ENCODE results near the gene DCPS.

The DCPS gene

GRCh38 chr11:126312961-126313360 is 9.1 kb downstream of the DCPS start:
- no peak overlapping the region for H3K9ac ChIP-seq (ENCODE audit: low read depth, low read length)
- H3K4me1 ChIP-seq (ENCODE audit: control insufficient read depth, insufficient read depth, low read length), result no peaks in the 10 kb centered on the region
- H3K4me3 ChIP-seq (ENCODE audit: low read depth, low read length), result no peak overlapping the region
- peaks cover 5% of the 10 kb centered on the region for H3K36me3 ChIP-seq (ENCODE audit: control insufficient read depth, insufficient read depth, low read length)
- no peaks in the 10 kb centered on the region for H3K27me3 ChIP-seq (ENCODE audit: control insufficient read depth, insufficient read depth, low read length)
- no peaks in the 10 kb centered on the region for H3K9me3 ChIP-seq (ENCODE audit: control insufficient read depth, insufficient read depth, low read length)

DNA sequence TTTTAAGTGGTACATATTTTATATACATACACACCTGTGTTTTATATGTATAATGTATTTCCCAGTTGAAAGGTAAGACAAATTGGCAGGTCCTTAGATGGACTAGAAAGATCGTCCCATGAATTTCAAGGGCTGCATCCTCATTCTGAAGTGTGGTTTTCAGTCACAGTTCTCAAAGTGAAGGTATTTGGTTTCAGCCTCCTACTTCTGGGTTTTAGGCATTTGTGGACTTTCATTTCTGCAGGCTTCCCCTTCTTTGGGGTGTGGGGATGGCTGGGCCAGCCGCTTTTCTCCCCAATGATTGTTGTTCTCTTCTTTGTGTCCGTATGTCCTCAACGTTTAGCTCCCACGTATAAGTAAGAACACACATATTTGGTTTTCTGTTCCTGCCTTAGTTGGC is 10.0 kb downstream of the DCPS start:
- Histone ChIP-seq H3K9ac (ENCODE audit: low read depth, low read length) (no peak overlapping the region), H3K9me3 (ENCODE audit: control insufficient read depth, insufficient read depth, low read length) (no peaks in the 10 kb centered on the region), H3K27me3 (ENCODE audit: control insufficient read depth, insufficient read depth, low read length) (no peaks in the 10 kb centered on the region), H3K36me3 (ENCODE audit: control insufficient read depth, insufficient read depth, low read length) (peaks cover 5% of the 10 kb centered on the region), H3K4me3 (ENCODE audit: low read depth, low read length) (no peak overlapping the region), H3K4me1 (ENCODE audit: control insufficient read depth, insufficient read depth, low read length) (no peaks in the 10 kb centered on the region)

DNA sequence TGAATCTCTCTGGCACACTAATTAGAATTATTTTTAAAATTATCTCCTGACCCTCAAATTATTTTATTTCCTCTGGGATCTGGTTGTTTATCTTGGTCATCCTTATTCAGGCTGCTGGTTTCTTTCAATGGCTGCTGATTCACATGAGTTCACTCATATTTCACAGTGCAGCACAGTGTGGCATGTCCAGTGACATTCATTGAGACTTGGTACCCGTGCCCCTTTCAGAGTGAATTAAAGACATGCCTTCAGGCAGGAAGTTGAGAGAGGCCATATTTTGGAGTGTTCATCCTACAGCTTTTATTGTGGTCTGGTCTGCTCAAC is 13.5 kb downstream of the DCPS start:
- H3K4me3 ChIP-seq (ENCODE audit: low read depth, low read length), result no peak overlapping the region
- H3K27me3 ChIP-seq (ENCODE audit: control insufficient read depth, insufficient read depth, low read length), result no peaks in the 10 kb centered on the region
- no peaks in the 10 kb centered on the region for H3K9me3 ChIP-seq (ENCODE audit: control insufficient read depth, insufficient read depth, low read length)
- no peaks in the 10 kb centered on the region for H3K36me3 ChIP-seq (ENCODE audit: control insufficient read depth, insufficient read depth, low read length)
- no peak overlapping the region for H3K9ac ChIP-seq (ENCODE audit: low read depth, low read length)
- H3K4me1 ChIP-seq (ENCODE audit: control insufficient read depth, insufficient read depth, low read length), result no peaks in the 10 kb centered on the region

GRCh38 chr11:126317756-126318573 is 14.1 kb downstream of the DCPS start:
- Histone ChIP-seq H3K9me3 (ENCODE audit: control insufficient read depth, insufficient read depth, low read length) (no peaks in the 10 kb centered on the region), H3K36me3 (ENCODE audit: control insufficient read depth, insufficient read depth, low read length) (no peaks in the 10 kb centered on the region), H3K27me3 (ENCODE audit: control insufficient read depth, insufficient read depth, low read length) (no peaks in the 10 kb centered on the region), H3K4me1 (ENCODE audit: control insufficient read depth, insufficient read depth, low read length) (no peaks in the 10 kb centered on the region), H3K9ac (ENCODE audit: low read depth, low read length) (no peak overlapping the region), H3K4me3 (ENCODE audit: low read depth, low read length) (no peak overlapping the region)

- no peak overlapping the region for H3K9ac ChIP-seq (ENCODE audit: low read depth, low read length)
- H3K36me3 ChIP-seq (ENCODE audit: control insufficient read depth, insufficient read depth, low read length), result no peaks in the 10 kb centered on the region
- H3K27me3 ChIP-seq (ENCODE audit: control insufficient read depth, insufficient read depth, low read length), result no peaks in the 10 kb centered on the region
- H3K9me3 ChIP-seq (ENCODE audit: control insufficient read depth, insufficient read depth, low read length), result no peaks in the 10 kb centered on the region
- no peaks in the 10 kb centered on the region for H3K4me1 ChIP-seq (ENCODE audit: control insufficient read depth, insufficient read depth, low read length)
- H3K4me3 ChIP-seq (ENCODE audit: low read depth, low read length), result no peak overlapping the region
These were observed 14.9 kb downstream of the DCPS start for GRCh38 chr11:126318574-126319373.

- H3K9me3 ChIP-seq (ENCODE audit: control insufficient read depth, insufficient read depth, low read length), result no peaks in the 10 kb centered on the region
- H3K9ac ChIP-seq (ENCODE audit: low read depth, low read length), result no peak overlapping the region
- H3K4me3 ChIP-seq (ENCODE audit: low read depth, low read length), result no peak overlapping the region
- no peaks in the 10 kb centered on the region for H3K27me3 ChIP-seq (ENCODE audit: control insufficient read depth, insufficient read depth, low read length)
- no peaks in the 10 kb centered on the region for H3K36me3 ChIP-seq (ENCODE audit: control insufficient read depth, insufficient read depth, low read length)
- H3K4me1 ChIP-seq (ENCODE audit: control insufficient read depth, insufficient read depth, low read length), result no peaks in the 10 kb centered on the region
These were observed 15.5 kb downstream of the DCPS start for GRCh38 chr11:126319374-126319740.

- Histone ChIP-seq H3K9ac (ENCODE audit: low read depth, low read length) (no peak overlapping the region), H3K27me3 (ENCODE audit: control insufficient read depth, insufficient read depth, low read length) (no peaks in the 10 kb centered on the region), H3K9me3 (ENCODE audit: control insufficient read depth, insufficient read depth, low read length) (no peaks in the 10 kb centered on the region), H3K4me1 (ENCODE audit: control insufficient read depth, insufficient read depth, low read length) (no peaks in the 10 kb centered on the region), H3K36me3 (ENCODE audit: control insufficient read depth, insufficient read depth, low read length) (no peaks in the 10 kb centered on the region), H3K4me3 (ENCODE audit: low read depth, low read length) (no peak overlapping the region)
These were observed 19.1 kb downstream of the DCPS start for GRCh38 chr11:126322996-126323395.

- Histone ChIP-seq H3K4me1 (ENCODE audit: control insufficient read depth, insufficient read depth, low read length) (no peaks in the 10 kb centered on the region), H3K9ac (ENCODE audit: low read depth, low read length) (no peak overlapping the region), H3K36me3 (ENCODE audit: control insufficient read depth, insufficient read depth, low read length) (no peaks in the 10 kb centered on the region), H3K9me3 (ENCODE audit: control insufficient read depth, insufficient read depth, low read length) (no peaks in the 10 kb centered on the region), H3K4me3 (ENCODE audit: low read depth, low read length) (no peak overlapping the region), H3K27me3 (ENCODE audit: control insufficient read depth, insufficient read depth, low read length) (no peaks in the 10 kb centered on the region)
These were observed 23.6 kb downstream of the DCPS start for GRCh38 chr11:126327281-126328000.

DNA sequence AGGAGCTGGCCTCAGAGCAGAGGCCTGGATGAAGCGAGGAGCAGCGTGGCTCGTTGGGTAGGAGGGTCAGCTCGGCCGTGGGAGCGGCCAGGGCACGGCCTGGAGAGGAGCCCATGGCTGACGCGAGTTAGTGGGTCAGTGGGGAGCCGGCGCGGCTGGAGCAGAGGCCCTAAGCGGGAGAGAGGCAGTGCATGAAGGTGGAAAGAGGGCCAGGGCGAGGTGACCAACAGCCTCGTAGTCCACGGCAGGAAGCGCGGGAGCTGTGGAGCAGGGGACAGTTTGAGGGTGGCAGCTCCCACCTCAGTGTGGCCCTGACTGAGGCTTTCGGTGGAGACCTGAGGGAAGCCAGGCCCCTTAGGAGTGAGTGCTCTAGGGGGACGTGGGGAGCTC is 24.1 kb downstream of the DCPS start:
- Histone ChIP-seq H3K9ac (ENCODE audit: low read depth, low read length) (no peak overlapping the region), H3K4me1 (ENCODE audit: control insufficient read depth, insufficient read depth, low read length) (no peaks in the 10 kb centered on the region)

GRCh38 chr11:126328444-126328843 is 24.6 kb downstream of the DCPS start:
- H3K9me3 ChIP-seq (ENCODE audit: control insufficient read depth, insufficient read depth, low read length), result no peaks in the 10 kb centered on the region
- H3K27me3 ChIP-seq (ENCODE audit: control insufficient read depth, insufficient read depth, low read length), result no peaks in the 10 kb centered on the region
- H3K9ac ChIP-seq (ENCODE audit: low read depth, low read length), result no peak overlapping the region
- no peak overlapping the region for H3K4me3 ChIP-seq (ENCODE audit: low read depth, low read length)
- H3K36me3 ChIP-seq (ENCODE audit: control insufficient read depth, insufficient read depth, low read length), result no peaks in the 10 kb centered on the region
- H3K4me1 ChIP-seq (ENCODE audit: control insufficient read depth, insufficient read depth, low read length), result no peaks in the 10 kb centered on the region

More for the DNA sequence above, 24.1 kb downstream of the DCPS start:
- H3K27me3 ChIP-seq (ENCODE audit: control insufficient read depth, insufficient read depth, low read length), result no peaks in the 10 kb centered on the region
- no peaks in the 10 kb centered on the region for H3K9me3 ChIP-seq (ENCODE audit: control insufficient read depth, insufficient read depth, low read length)
- no peak overlapping the region for H3K4me3 ChIP-seq (ENCODE audit: low read depth, low read length)
- H3K36me3 ChIP-seq (ENCODE audit: control insufficient read depth, insufficient read depth, low read length), result no peaks in the 10 kb centered on the region

- Histone ChIP-seq H3K27me3 (ENCODE audit: control insufficient read depth, insufficient read depth, low read length) (no peaks in the 10 kb centered on the region), H3K4me3 (ENCODE audit: low read depth, low read length) (no peak overlapping the region), H3K9me3 (ENCODE audit: control insufficient read depth, insufficient read depth, low read length) (no peaks in the 10 kb centered on the region), H3K9ac (ENCODE audit: low read depth, low read length) (no peak overlapping the region), H3K36me3 (ENCODE audit: control insufficient read depth, insufficient read depth, low read length) (no peaks in the 10 kb centered on the region), H3K4me1 (ENCODE audit: control insufficient read depth, insufficient read depth, low read length) (no peaks in the 10 kb centered on the region)
These were observed 25.2 kb downstream of the DCPS start for GRCh38 chr11:126328938-126329643.

All from iPS-15b (cell line).